ENCODE measurements around the gene RYR1. TPM values are rescaled to one million over a fixed set of nuclear protein-coding genes. Genes with fewer than 3 reads are reported as not detected.

The RYR1 gene
- total and polyA plus RNA-seq, 10 of the 15 experiments (the other 5 are each of a cell fraction or from before 2014, with no cell fraction given) = under 0.01 to 0.32 (median 0.07) TPM; not detected in 1

- TF ChIP-seq, protein P1, sequence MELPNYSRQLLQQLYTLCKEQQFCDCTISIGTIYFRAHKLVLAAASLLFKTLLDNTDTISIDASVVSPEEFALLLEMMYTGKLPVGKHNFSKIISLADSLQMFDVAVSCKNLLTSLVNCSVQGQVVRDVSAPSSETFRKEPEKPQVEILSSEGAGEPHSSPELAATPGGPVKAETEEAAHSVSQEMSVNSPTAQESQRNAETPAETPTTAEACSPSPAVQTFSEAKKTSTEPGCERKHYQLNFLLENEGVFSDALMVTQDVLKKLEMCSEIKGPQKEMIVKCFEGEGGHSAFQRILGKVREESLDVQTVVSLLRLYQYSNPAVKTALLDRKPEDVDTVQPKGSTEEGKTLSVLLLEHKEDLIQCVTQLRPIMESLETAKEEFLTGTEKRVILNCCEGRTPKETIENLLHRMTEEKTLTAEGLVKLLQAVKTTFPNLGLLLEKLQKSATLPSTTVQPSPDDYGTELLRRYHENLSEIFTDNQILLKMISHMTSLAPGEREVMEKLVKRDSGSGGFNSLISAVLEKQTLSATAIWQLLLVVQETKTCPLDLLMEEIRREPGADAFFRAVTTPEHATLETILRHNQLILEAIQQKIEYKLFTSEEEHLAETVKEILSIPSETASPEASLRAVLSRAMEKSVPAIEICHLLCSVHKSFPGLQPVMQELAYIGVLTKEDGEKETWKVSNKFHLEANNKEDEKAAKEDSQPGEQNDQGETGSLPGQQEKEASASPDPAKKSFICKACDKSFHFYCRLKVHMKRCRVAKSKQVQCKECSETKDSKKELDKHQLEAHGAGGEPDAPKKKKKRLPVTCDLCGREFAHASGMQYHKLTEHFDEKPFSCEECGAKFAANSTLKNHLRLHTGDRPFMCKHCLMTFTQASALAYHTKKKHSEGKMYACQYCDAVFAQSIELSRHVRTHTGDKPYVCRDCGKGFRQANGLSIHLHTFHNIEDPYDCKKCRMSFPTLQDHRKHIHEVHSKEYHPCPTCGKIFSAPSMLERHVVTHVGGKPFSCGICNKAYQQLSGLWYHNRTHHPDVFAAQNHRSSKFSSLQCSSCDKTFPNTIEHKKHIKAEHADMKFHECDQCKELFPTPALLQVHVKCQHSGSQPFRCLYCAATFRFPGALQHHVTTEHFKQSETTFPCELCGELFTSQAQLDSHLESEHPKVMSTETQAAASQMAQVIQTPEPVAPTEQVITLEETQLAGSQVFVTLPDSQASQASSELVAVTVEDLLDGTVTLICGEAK (IDR thresholded peaks at IDR 0.05; ENCODE audit: borderline replicate concordance) = peak; percentile 5; the same call in 1 of the 2 replicates
- TF ChIP-seq ZSCAN29 (IDR thresholded peaks at IDR 0.05) (no peak), BACH1 (IDR thresholded peaks at IDR 0.05; ENCODE audit: borderline replicate concordance) (0 out of 2 replicates have a peak, but pooled peaks have one; percentile 51), HCFC1 (IDR thresholded peaks at IDR 0.05; ENCODE audit: low read length) (no peak), SIN3A (IDR thresholded peaks at IDR 0.05; ENCODE audit: low read depth, low read length) (0 out of 2 replicates have a peak, but pooled peaks have one; percentile 28), RCOR1 (conservative IDR thresholded peaks at IDR 0.05; ENCODE audit: low read depth, low read length) (no peak), ZNF274 (IDR thresholded peaks at IDR 0.05; ENCODE audit: insufficient read depth, insufficient read length) (no peak), CHD1 (IDR thresholded peaks at IDR 0.05; ENCODE audit: low read depth, low read length) (no peak), ASH2L (IDR thresholded peaks at IDR 0.05; ENCODE audit: borderline replicate concordance, low read depth) (no peak), SMC3 (IDR thresholded peaks at IDR 0.05; ENCODE audit: borderline replicate concordance, low read length) (0 out of 2 replicates have a peak, but pooled peaks have one; percentile 21), PRDM15 (CRISPR knock-in tag; IDR thresholded peaks at IDR 0.05) (no peak), STAT1 (conservative IDR thresholded peaks at IDR 0.05) (no peak), PBX3 (IDR thresholded peaks at IDR 0.05; ENCODE audit: insufficient replicate concordance, low read depth, low read length) (no peak), HDGF (IDR thresholded peaks at IDR 0.05) (peak; percentile 64; the same call in 1 of the 2 replicates)
- TF ChIP-seq, protein P2, sequence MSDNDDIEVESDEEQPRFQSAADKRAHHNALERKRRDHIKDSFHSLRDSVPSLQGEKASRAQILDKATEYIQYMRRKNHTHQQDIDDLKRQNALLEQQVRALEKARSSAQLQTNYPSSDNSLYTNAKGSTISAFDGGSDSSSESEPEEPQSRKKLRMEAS (IDR thresholded peaks at IDR 0.05; ENCODE audit: low read depth, low read length) = no peak
- TF ChIP-seq, protein P3, sequence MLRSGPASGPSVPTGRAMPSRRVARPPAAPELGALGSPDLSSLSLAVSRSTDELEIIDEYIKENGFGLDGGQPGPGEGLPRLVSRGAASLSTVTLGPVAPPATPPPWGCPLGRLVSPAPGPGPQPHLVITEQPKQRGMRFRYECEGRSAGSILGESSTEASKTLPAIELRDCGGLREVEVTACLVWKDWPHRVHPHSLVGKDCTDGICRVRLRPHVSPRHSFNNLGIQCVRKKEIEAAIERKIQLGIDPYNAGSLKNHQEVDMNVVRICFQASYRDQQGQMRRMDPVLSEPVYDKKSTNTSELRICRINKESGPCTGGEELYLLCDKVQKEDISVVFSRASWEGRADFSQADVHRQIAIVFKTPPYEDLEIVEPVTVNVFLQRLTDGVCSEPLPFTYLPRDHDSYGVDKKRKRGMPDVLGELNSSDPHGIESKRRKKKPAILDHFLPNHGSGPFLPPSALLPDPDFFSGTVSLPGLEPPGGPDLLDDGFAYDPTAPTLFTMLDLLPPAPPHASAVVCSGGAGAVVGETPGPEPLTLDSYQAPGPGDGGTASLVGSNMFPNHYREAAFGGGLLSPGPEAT (IDR thresholded peaks at IDR 0.05; ENCODE audit: low read depth) = no peak
Measured at GRCh38 chr19:38619361-38620174, 186.1 kb downstream of the RYR1 start (continued).
